HG03342 (cell line): ENCODE results near the gene ERN1.

Experiments used
- ATAC-seq: cut with Tn5 transposase; IDR thresholded peaks from one replicate; pipeline ENCODE4 v1.9.1; 2021; ENCODE audit warnings: mild to moderate bottlenecking, moderate library complexity; ENCODE audit not compliant: unreplicated experiment

Gene ERN1

GRCh38 chr17:63993368-63993985 lies 136.5 kb downstream of the ERN1 start:
- ATAC-seq, result no peak

- no peak for ATAC-seq
Observed at GRCh38 chr17:63991611-63992010, 138.3 kb downstream of the ERN1 start.

- no peak for ATAC-seq
Observed at GRCh38 chr17:63989622-63990345, 140.2 kb downstream of the ERN1 start.
